Measurements from ENCODE around the gene EFCAB11.

DNA sequence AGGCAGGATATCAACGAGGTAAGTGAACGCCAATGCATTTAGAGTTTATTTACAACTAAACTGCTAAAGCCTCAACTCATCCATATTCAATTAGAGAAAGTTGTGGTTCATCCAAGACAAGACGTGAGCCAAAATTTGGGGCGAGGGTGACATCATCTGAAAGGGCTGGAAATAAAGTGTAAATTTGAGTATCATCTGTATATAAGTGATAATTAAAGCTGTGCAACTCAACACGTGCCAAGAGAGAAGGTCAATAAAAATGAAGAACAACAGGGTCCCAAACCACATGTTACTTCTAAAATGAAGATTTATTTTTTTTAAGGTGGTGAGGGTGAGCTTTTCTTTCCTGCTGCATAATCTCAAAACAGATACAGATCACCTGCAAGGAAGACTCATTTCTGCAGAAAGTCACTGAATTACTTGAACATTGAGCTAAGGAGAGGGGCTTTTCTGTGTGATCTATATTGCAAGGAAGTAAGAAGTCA, 203.6 kb downstream of the EFCAB11 start:
- TF ChIP-seq, protein P1, sequence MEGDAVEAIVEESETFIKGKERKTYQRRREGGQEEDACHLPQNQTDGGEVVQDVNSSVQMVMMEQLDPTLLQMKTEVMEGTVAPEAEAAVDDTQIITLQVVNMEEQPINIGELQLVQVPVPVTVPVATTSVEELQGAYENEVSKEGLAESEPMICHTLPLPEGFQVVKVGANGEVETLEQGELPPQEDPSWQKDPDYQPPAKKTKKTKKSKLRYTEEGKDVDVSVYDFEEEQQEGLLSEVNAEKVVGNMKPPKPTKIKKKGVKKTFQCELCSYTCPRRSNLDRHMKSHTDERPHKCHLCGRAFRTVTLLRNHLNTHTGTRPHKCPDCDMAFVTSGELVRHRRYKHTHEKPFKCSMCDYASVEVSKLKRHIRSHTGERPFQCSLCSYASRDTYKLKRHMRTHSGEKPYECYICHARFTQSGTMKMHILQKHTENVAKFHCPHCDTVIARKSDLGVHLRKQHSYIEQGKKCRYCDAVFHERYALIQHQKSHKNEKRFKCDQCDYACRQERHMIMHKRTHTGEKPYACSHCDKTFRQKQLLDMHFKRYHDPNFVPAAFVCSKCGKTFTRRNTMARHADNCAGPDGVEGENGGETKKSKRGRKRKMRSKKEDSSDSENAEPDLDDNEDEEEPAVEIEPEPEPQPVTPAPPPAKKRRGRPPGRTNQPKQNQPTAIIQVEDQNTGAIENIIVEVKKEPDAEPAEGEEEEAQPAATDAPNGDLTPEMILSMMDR (optimal IDR thresholded peaks at IDR 0.05 in 1 of 3, IDR thresholded peaks at IDR 0.05 in 1 of 3, conservative IDR thresholded peaks at IDR 0.05 in 1 of 3; ENCODE audit: extremely low read depth in 1 of 3, insufficient read depth in 2 of 3, low read length in 3 of 3), result no peak
- TF ChIP-seq EZH2 (IDR thresholded peaks at IDR 0.05; ENCODE audit: low read length), result no peak
